SW 1271 (cell line): ENCODE data around the gene CNTN1.

Experiments
- DNase-seq, 2 experiments: peaks; one replicate each; lab custom pipeline; 2025; lab: John Stamatoyannopoulos, UW

CNTN1 gene

GRCh38 chr12:40970320-40970907 is 278.2 kb downstream of the CNTN1 start:
- peak in 1 of 2 experiments; percentile 28 for DNase-seq

- DNase-seq: no peak
These were observed 279.7 kb downstream of the CNTN1 start for GRCh38 chr12:40971911-40972310.

- DNase-seq: no peak
These were observed 284.3 kb downstream of the CNTN1 start for GRCh38 chr12:40976546-40976945.

GRCh38 chr12:40980427-40980961 is 288.3 kb downstream of the CNTN1 start:
- DNase-seq: no peak

GRCh38 chr12:40986001-40986400 is 293.8 kb downstream of the CNTN1 start:
- DNase-seq: no peak

GRCh38 chr12:40988355-40988754 is 296.1 kb downstream of the CNTN1 start:
- no peak for DNase-seq

- DNase-seq: no peak
These were observed 296.6 kb downstream of the CNTN1 start for GRCh38 chr12:40988824-40989223.

- DNase-seq: no peak
These were observed 297.5 kb downstream of the CNTN1 start for GRCh38 chr12:40989785-40990184.

- no peak for DNase-seq
These were observed 299.9 kb downstream of the CNTN1 start for GRCh38 chr12:40992158-40992557.

GRCh38 chr12:40992674-40993073 is 300.4 kb downstream of the CNTN1 start:
- no peak for DNase-seq

GRCh38 chr12:40993158-40993557 is 300.9 kb downstream of the CNTN1 start:
- no peak for DNase-seq

GRCh38 chr12:40996091-40996490 is 303.9 kb downstream of the CNTN1 start:
- DNase-seq: no peak

- no peak for DNase-seq
These were observed 307.0 kb downstream of the CNTN1 start for GRCh38 chr12:40999210-40999609.

GRCh38 chr12:41008472-41008871 is 316.2 kb downstream of the CNTN1 start:
- no peak for DNase-seq

GRCh38 chr12:41011939-41012338 is 319.7 kb downstream of the CNTN1 start:
- DNase-seq: no peak

GRCh38 chr12:41013881-41014642 is 321.8 kb downstream of the CNTN1 start:
- no peak for DNase-seq

- DNase-seq: no peak
These were observed 322.4 kb downstream of the CNTN1 start for GRCh38 chr12:41014643-41015020.

- DNase-seq: no peak
These were observed 325.8 kb downstream of the CNTN1 start for GRCh38 chr12:41018010-41018409.

- no peak for DNase-seq
These were observed 327.2 kb downstream of the CNTN1 start for GRCh38 chr12:41019461-41019860.

GRCh38 chr12:41023836-41024235 is 331.6 kb downstream of the CNTN1 start:
- DNase-seq: no peak

GRCh38 chr12:41026151-41026550 is 333.9 kb downstream of the CNTN1 start:
- DNase-seq: no peak

GRCh38 chr12:41032386-41032785 is 340.1 kb downstream of the CNTN1 start:
- DNase-seq: no peak

GRCh38 chr12:41034686-41035085 is 342.4 kb downstream of the CNTN1 start:
- DNase-seq: no peak

GRCh38 chr12:41039461-41039860 is 347.2 kb downstream of the CNTN1 start:
- no peak for DNase-seq
